ENCODE data around the gene C1QTNF3.

Gene C1QTNF3

DNA sequence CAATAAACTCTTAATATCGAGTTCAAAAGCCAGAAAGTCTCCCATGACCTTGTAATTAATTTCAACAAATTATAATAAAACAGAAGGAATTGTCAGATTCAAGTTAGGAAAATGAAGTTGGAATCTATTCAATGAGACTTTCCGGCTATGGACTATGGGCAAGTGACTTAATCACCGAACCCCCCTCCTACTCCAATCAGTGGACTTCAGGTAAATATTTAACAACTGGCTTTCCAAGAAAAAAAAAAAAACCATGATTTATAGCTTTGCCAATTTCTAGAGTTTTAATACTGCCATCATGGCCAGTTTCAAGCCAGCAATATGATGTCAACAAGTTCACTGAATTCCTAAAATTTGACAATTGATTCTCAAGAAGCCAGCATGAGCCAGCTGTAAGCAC, 63.0 kb downstream of the C1QTNF3 start:
- Histone ChIP-seq H3K9me3 (ENCODE audit: control insufficient read depth, low read length) (no peaks in the 10 kb centered on the region), H3K4me1 (ENCODE audit: control insufficient read depth, insufficient read depth, low read length) (peaks cover 12% of the 10 kb centered on the region), H3K4me3 (ENCODE audit: low read length) (no peak overlapping the region), H3K27me3 (ENCODE audit: control insufficient read depth, insufficient read depth, low read length) (no peaks in the 10 kb centered on the region), H3K9ac (ENCODE audit: low read length) (no peak overlapping the region), H3K36me3 (ENCODE audit: control insufficient read depth, insufficient read depth, low read length) (no peaks in the 10 kb centered on the region)

DNA sequence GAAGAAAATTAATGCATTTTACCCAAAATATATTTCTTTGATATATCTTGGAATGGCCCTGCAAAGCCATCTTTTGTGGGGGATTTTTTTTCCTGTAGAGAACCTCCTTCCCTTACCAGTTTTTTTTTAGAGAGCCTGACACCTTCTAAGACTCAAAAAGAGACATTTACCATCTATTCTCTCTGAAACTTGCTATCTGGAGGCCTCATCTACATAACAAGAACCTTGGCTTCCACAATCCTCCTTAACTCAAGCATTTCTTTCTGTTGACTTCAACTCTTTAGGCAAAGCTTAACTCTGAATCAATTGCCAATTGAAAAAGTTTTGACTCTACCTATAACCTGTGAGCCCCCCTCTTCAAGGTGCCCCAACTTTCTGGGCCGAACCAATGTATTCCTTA, 64.7 kb downstream of the C1QTNF3 start:
- H3K9me3 ChIP-seq (ENCODE audit: control insufficient read depth, low read length) = no peaks in the 10 kb centered on the region
- no peaks in the 10 kb centered on the region for H3K36me3 ChIP-seq (ENCODE audit: control insufficient read depth, insufficient read depth, low read length)
- no peak overlapping the region for H3K4me3 ChIP-seq (ENCODE audit: low read length)
- no peak overlapping the region for H3K9ac ChIP-seq (ENCODE audit: low read length)
- peaks cover 12% of the 10 kb centered on the region for H3K4me1 ChIP-seq (ENCODE audit: control insufficient read depth, insufficient read depth, low read length)
- H3K27me3 ChIP-seq (ENCODE audit: control insufficient read depth, insufficient read depth, low read length) = peaks cover 4% of the 10 kb centered on the region

- Histone ChIP-seq H3K9ac (ENCODE audit: low read length) (no peak overlapping the region), H3K9me3 (ENCODE audit: control insufficient read depth, low read length) (no peaks in the 10 kb centered on the region), H3K4me3 (ENCODE audit: low read length) (no peak overlapping the region), H3K27me3 (ENCODE audit: control insufficient read depth, insufficient read depth, low read length) (peaks cover 4% of the 10 kb centered on the region), H3K4me1 (ENCODE audit: control insufficient read depth, insufficient read depth, low read length) (peaks cover 12% of the 10 kb centered on the region), H3K36me3 (ENCODE audit: control insufficient read depth, insufficient read depth, low read length) (no peaks in the 10 kb centered on the region)
Measured at GRCh38 chr5:33976307-33976706, 66.7 kb downstream of the C1QTNF3 start.

DNA sequence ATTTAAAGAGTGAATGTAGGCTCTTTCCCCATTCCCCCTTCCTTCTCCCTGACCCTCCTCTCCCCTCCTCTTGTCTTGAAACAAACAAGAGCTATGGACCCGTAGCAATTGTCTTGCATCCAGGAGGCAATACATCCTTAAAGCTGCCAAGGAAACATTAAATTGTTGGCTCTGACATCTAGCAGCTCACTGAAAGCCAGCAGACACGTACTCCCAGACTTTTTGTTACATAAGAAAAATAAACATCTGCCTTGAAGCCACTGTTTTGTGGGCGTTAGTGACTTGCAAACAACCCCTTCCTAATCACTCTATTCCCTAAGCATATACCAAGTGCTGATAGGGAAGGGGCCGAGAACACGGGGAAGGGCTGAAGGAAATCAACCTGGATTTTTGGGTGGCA, 67.2 kb downstream of the C1QTNF3 start:
- peaks cover 12% of the 10 kb centered on the region for H3K4me1 ChIP-seq (ENCODE audit: control insufficient read depth, insufficient read depth, low read length)
- no peak overlapping the region for H3K9ac ChIP-seq (ENCODE audit: low read length)
- no peak overlapping the region for H3K4me3 ChIP-seq (ENCODE audit: low read length)
- no peaks in the 10 kb centered on the region for H3K9me3 ChIP-seq (ENCODE audit: control insufficient read depth, low read length)
- no peaks in the 10 kb centered on the region for H3K36me3 ChIP-seq (ENCODE audit: control insufficient read depth, insufficient read depth, low read length)
- H3K27me3 ChIP-seq (ENCODE audit: control insufficient read depth, insufficient read depth, low read length) = peaks cover 4% of the 10 kb centered on the region

GRCh38 chr5:33973271-33973670, 69.7 kb downstream of the C1QTNF3 start:
- Histone ChIP-seq H3K4me1 (ENCODE audit: control insufficient read depth, insufficient read depth, low read length) (peaks cover 12% of the 10 kb centered on the region), H3K36me3 (ENCODE audit: control insufficient read depth, insufficient read depth, low read length) (no peaks in the 10 kb centered on the region), H3K27me3 (ENCODE audit: control insufficient read depth, insufficient read depth, low read length) (peaks cover 4% of the 10 kb centered on the region), H3K4me3 (ENCODE audit: low read length) (no peak overlapping the region), H3K9ac (ENCODE audit: low read length) (no peak overlapping the region), H3K9me3 (ENCODE audit: control insufficient read depth, low read length) (no peaks in the 10 kb centered on the region)

DNA sequence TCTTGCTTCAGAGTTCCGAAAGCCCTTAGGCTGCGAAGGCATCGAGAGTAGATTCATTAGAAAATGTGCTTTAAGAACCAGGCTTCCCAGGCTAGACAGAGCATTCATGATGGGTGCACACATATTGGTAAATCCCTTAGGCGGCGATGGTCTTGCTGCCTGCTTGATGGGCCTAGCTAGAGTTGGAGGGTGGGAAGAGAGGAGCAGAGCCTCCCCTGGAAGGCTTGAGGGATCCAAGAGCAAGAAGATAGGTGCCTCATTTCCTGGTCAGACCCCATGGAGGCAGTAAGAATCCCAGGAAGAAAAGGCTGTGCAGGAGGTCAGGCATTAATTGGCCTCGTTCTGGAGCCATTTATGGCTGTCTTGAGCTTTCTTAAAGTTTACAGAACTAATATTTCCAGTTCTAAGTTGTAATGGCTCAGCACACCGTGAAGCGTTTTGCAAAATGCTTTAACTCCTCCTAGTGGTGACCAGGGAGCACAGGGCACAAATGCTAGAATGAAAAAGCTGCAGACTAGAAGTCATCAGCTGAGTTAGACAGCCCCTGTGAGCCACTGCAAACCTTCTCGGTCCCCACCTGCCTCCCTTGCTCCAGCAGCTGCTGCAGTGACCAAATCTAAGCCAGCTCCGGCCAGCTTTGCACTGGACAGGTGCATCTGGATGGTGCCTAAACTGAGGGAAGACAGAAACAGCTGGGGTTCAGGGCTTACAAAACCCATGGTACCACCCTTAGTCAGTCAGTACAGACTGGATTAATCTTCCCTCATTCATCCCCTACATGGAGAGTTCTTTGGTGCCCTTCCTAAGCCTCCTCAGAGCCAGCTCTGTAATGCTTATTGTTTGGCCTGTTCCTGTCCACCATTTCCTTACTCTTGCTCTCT, 73.2 kb downstream of the C1QTNF3 start:
- peaks cover 4% of the 10 kb centered on the region for H3K27me3 ChIP-seq (ENCODE audit: control insufficient read depth, insufficient read depth, low read length)
- no peaks in the 10 kb centered on the region for H3K36me3 ChIP-seq (ENCODE audit: control insufficient read depth, insufficient read depth, low read length)
- H3K4me1 ChIP-seq (ENCODE audit: control insufficient read depth, insufficient read depth, low read length) = no peaks in the 10 kb centered on the region
- H3K9ac ChIP-seq (ENCODE audit: low read length) = no peak overlapping the region
- no peak overlapping the region for H3K4me3 ChIP-seq (ENCODE audit: low read length)
- H3K9me3 ChIP-seq (ENCODE audit: control insufficient read depth, low read length) = no peaks in the 10 kb centered on the region

DNA sequence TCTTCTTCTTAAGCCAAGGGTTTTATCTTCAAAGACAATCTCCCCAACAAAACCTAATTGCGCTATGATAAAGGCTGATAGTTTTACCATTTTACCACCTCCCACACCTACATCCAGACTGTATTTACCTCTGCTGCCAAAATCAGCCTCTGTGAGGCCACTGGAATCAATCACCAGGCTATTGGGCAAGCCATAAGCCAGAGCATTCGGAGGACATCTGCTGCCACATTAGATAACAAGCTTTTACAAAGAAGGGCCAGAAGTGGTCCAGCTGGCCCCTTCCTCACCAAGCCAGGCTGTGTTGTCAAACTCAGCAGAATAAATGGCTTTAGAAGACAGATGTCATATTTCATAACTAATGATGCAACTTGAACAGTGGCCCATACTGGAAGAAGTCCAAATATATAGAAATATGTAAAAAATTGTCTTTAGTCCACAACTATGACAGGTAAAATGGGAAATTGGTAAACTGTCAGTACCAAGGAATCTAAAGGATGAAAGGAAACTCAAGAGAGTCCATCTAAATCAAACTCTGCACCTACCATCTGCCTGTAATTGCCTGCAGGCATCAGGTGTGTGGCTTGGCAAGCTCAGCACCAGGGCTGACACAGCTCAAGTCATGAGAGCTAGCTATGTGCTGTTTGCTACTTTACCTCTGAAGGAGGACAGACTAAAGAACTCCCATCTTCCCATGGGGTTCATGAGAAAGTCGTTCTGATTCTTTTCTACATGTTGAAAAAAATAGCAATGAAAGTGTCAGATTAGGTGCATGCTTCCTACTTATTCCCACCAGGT, 74.6 kb downstream of the C1QTNF3 start:
- H3K9me3 ChIP-seq (ENCODE audit: control insufficient read depth, low read length) = no peaks in the 10 kb centered on the region
- H3K9ac ChIP-seq (ENCODE audit: low read length) = no peak overlapping the region
- no peak overlapping the region for H3K4me3 ChIP-seq (ENCODE audit: low read length)
- no peaks in the 10 kb centered on the region for H3K36me3 ChIP-seq (ENCODE audit: control insufficient read depth, insufficient read depth, low read length)
- H3K4me1 ChIP-seq (ENCODE audit: control insufficient read depth, insufficient read depth, low read length) = no peaks in the 10 kb centered on the region
- H3K27me3 ChIP-seq (ENCODE audit: control insufficient read depth, insufficient read depth, low read length) = no peaks in the 10 kb centered on the region
